CD4-positive, alpha-beta T cell treated with Interleukin-17A for 1 hour (primary cell): ENCODE measurements around the gene PPARG.
"Not testable (repeated sequence)": the region's sequence is repeated elsewhere in the genome, so short reads cannot be mapped to it uniquely, and the experiment has no call there.

Source experiments
- DNase-seq: peaks from one replicate; pipeline ENCODE4 v3.0.0-alpha.2; 2020

The PPARG gene

GRCh38 chr3:12288182-12289129, at the start of gene PPARG:
Gene PPARG, plus strand, starts transcription at chr3:12289070. Its CDS starts 90,642 bp downstream, at chr3:12379712.
- peak; percentile 8 for DNase-seq

GRCh38 chr3:12239301-12239700, 49.6 kb upstream of the PPARG start:
- DNase-seq: no peak

GRCh38 chr3:12242772-12243171, 46.1 kb upstream of the PPARG start:
- no peak for DNase-seq

- peak; percentile 1 for DNase-seq
Measured at GRCh38 chr3:12246497-12247163, 42.2 kb upstream of the PPARG start.

GRCh38 chr3:12247411-12247810, 41.5 kb upstream of the PPARG start:
- no peak for DNase-seq

GRCh38 chr3:12249519-12249918, 39.4 kb upstream of the PPARG start:
- DNase-seq: no peak

GRCh38 chr3:12252889-12253288, 36.0 kb upstream of the PPARG start:
- DNase-seq: no peak

- DNase-seq: no peak
Measured at GRCh38 chr3:12253516-12254343, 35.1 kb upstream of the PPARG start.

- no peak for DNase-seq
Measured at GRCh38 chr3:12255393-12255792, 33.5 kb upstream of the PPARG start.

GRCh38 chr3:12258911-12259310, 30.0 kb upstream of the PPARG start:
- DNase-seq: no peak

GRCh38 chr3:12262173-12262572, 26.7 kb upstream of the PPARG start:
- DNase-seq: not testable (repeated sequence)

- DNase-seq: no peak
Measured at GRCh38 chr3:12265508-12265907, 23.4 kb upstream of the PPARG start.

- no peak for DNase-seq
Measured at GRCh38 chr3:12266038-12266437, 22.8 kb upstream of the PPARG start.

GRCh38 chr3:12267376-12268030, 21.4 kb upstream of the PPARG start:
- no peak for DNase-seq

GRCh38 chr3:12268049-12268735, 20.7 kb upstream of the PPARG start:
- no peak for DNase-seq

- DNase-seq: no peak
Measured at GRCh38 chr3:12270976-12271375, 17.9 kb upstream of the PPARG start.

GRCh38 chr3:12273045-12273695, 15.7 kb upstream of the PPARG start:
- DNase-seq: no peak

GRCh38 chr3:12275974-12276650, 12.8 kb upstream of the PPARG start:
- DNase-seq: no peak

GRCh38 chr3:12276827-12277226, 12.0 kb upstream of the PPARG start:
- not testable (repeated sequence) for DNase-seq

GRCh38 chr3:12278566-12278965, 10.3 kb upstream of the PPARG start:
- no peak for DNase-seq
